ENCODE measurements around the gene TCERG1L.
A peak's percentile ranks its signal among the peaks of the same experiment; 100 is the strongest.

DNA sequence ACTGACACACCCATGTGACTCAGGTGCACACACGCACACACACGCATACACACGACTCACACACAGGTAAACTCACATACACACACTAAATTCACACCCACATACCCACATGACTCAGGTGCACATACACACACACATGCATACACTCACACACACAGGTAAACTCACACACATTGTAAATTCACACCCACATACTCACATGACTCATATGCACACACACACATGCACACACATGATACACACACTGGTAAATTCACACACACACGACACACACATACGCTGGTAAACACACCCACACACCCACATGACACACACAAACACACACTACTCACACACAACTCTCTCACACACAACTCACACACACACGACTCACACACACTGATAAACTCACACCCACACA lies 63.6 kb downstream of the TCERG1L start:
- TF ChIP-seq, protein P1, sequence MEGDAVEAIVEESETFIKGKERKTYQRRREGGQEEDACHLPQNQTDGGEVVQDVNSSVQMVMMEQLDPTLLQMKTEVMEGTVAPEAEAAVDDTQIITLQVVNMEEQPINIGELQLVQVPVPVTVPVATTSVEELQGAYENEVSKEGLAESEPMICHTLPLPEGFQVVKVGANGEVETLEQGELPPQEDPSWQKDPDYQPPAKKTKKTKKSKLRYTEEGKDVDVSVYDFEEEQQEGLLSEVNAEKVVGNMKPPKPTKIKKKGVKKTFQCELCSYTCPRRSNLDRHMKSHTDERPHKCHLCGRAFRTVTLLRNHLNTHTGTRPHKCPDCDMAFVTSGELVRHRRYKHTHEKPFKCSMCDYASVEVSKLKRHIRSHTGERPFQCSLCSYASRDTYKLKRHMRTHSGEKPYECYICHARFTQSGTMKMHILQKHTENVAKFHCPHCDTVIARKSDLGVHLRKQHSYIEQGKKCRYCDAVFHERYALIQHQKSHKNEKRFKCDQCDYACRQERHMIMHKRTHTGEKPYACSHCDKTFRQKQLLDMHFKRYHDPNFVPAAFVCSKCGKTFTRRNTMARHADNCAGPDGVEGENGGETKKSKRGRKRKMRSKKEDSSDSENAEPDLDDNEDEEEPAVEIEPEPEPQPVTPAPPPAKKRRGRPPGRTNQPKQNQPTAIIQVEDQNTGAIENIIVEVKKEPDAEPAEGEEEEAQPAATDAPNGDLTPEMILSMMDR (IDR thresholded peaks at IDR 0.05), result no peak
- peak in 1 of 4 donors; percentile 49 for TF ChIP-seq POLR2A (IDR thresholded peaks at IDR 0.05)

Measured in stomach (tissue), 4 donors.